Measurements from ENCODE around the gene AURKB. TPM values are rescaled to one million over a fixed set of nuclear protein-coding genes. Genes with fewer than 3 reads are reported as not detected.

AURKB gene
- total RNA-seq, 1 experiment from 2014 or later: 141 TPM

DNA sequence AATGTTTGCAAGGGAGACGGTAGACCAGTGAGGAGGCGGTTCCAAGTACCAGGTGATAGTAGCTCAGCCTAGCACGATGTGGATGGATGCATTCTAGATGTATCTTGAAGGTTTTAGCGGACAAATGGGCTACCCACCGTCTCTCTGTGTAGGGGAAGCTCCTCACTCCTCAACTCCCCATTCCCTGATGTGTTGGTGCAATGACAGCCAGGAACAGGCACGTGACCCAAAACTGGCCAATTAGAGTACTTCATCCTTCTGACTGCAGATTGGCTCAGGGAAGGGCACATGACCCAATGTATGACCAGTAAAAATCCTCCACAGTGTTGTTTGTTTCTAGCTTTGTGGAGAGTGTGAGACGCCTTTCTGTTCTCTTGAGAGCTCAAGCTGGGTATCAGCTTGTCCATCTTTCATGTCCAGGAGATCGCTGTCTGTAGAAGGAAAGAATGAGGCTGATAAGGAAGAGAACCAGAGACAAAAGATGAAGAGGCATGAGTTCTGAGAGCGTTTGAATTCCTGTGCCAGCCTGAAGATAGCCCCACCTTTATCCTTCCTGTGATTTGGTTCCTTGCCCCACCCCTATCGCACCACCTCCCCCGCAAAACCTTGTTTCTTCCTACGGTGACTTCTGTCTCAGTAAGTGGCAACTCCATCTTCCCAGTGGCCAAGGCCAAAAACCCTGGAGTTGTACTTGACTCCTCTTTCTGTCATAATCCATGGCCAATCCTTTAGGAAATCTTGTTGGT lies 18.1 kb downstream of the AURKB start:
- H2AFZ ChIP-seq (ENCODE audit: low read depth, low read length, poor library complexity, severe bottlenecking): peak overlapping the region; percentile 42
- H3K9me2 ChIP-seq (ENCODE audit: insufficient read depth): no peaks in the 10 kb centered on the region
- no peaks in the 10 kb centered on the region for H3K27me3 ChIP-seq (ENCODE audit: insufficient read depth, low read length)
- DNase-seq (ENCODE audit: low read depth, low spot score): no peak
- H3K4me2 ChIP-seq (ENCODE audit: low read length): peak overlapping the region; percentile 75
- peak overlapping the region; percentile 34 to 48 for H3K4me3 ChIP-seq (replicated peaks in 1 of 2; ENCODE audit: low read depth in 1 of 2, low read length in 2 of 2)
- H3K9me3 ChIP-seq (ENCODE audit: control insufficient read depth in 1 of 2, insufficient read depth in 1 of 2, low read depth in 1 of 2, low read length in 2 of 2): no peaks in the 10 kb centered on the region
- ChIA-PET CTCF (interaction anchor here (1.0 to 1.2 kb wide), 2 partner anchors 70 to 113 kb away, joined by 3 read pairs; no protein-coding TSS in a partner anchor), POLR2A (interaction anchor here (0.8 to 6.9 kb wide), 9 partner anchors 9 to 103 kb away, joined by 3 to 63 read pairs (median 4); partner anchors contain the start of genes AURKB, CTC1 and SLC25A35), RAD21 (ENCODE audit: low non-redundant PET in 1 of 2, low total read pairs in 2 of 2, uncharacterized antibody in 2 of 2, unreplicated experiment in 2 of 2) (no interaction called here)
- H3K4me1 ChIP-seq (ENCODE audit: control insufficient read depth in 1 of 2, insufficient read depth in 2 of 2, low read length in 2 of 2): peaks cover 34 to 60% of the 10 kb centered on the region in 2 experiments
- intact Hi-C loops (cut with micrococcal nuclease): no loop called here
- peak overlapping the region; percentile 51 for H3K27ac ChIP-seq (ENCODE audit: low read depth, low read length)
- H4K20me1 ChIP-seq (ENCODE audit: insufficient read depth): no peaks in the 10 kb centered on the region
- TSS peak; percentile 60 for BruUV-seq (replicated peaks)
- TF ChIP-seq POLR2A (IDR thresholded peaks at IDR 0.05; ENCODE audit: borderline replicate concordance, extremely low read depth, insufficient read depth, insufficient read length) (peak; percentile 90), SIN3A (IDR thresholded peaks at IDR 0.05; ENCODE audit: low read depth) (0 out of 2 replicates have a peak, but pooled peaks have one; percentile 48), SRF (IDR thresholded peaks at IDR 0.05; ENCODE audit: low read depth) (no peak), EGR1 (IDR thresholded peaks at IDR 0.05; ENCODE audit: low read depth) (peak; percentile 76), TCF7L2 (IDR thresholded peaks at IDR 0.05; ENCODE audit: borderline replicate concordance, extremely low read depth, insufficient read depth, insufficient read length) (no peak), SP1 (IDR thresholded peaks at IDR 0.05; ENCODE audit: low read depth) (peak; percentile 29; the same call in 1 of the 2 replicates), POLR2AphosphoS5 (IDR thresholded peaks at IDR 0.05; ENCODE audit: low read depth, low read length) (peak; percentile 93)
- TF ChIP-seq, protein P1, sequence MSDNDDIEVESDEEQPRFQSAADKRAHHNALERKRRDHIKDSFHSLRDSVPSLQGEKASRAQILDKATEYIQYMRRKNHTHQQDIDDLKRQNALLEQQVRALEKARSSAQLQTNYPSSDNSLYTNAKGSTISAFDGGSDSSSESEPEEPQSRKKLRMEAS (IDR thresholded peaks at IDR 0.05): peak; percentile 61
- no peaks in the 10 kb centered on the region for H3K36me3 ChIP-seq (ENCODE audit: control insufficient read depth in 1 of 2, insufficient read depth in 2 of 2, low read length in 2 of 2)
- H3K79me2 ChIP-seq (ENCODE audit: insufficient read depth, low read length): peaks cover 14% of the 10 kb centered on the region; the same call in 1 of the 2 replicates
- H3K9ac ChIP-seq (ENCODE audit: low read length): peak overlapping the region; percentile 52
- ATAC-seq: peak; percentile 32

DNA sequence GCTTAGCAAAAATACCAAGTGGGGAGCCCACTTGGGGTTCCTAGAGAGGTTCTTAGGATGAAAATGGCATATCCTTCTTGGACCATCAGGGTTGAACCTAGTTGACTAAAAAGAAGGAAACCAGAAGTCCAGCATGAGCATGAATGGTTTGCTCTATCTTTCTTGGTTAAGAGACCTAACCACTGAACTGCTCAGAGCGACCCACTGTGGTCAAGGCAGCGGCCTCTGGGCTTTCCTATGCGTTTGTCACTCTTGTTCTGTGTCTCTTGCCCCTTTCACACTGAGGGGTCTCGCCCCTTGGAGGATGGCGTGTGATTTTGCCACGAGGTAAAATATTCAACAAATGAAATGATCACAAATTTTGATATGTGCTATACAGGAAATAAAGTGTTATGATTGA lies 19.9 kb downstream of the AURKB start:
- ATAC-seq (no peak), DNase-seq (ENCODE audit: low read depth, low spot score) (no peak)
- Histone ChIP-seq H3K9ac (ENCODE audit: low read length) (peak overlapping the region; percentile 54), H3K9me3 (ENCODE audit: control insufficient read depth in 1 of 2, insufficient read depth in 1 of 2, low read depth in 1 of 2, low read length in 2 of 2) (no peaks in the 10 kb centered on the region), H3K4me3 (replicated peaks in 1 of 2; ENCODE audit: low read depth in 1 of 2, low read length in 2 of 2) (peak overlapping the region; percentile 75 to 83), H3K9me2 (ENCODE audit: insufficient read depth) (no peaks in the 10 kb centered on the region), H3K4me2 (ENCODE audit: low read length) (peak overlapping the region; percentile 94), H2AFZ (ENCODE audit: low read depth, low read length, poor library complexity, severe bottlenecking) (no peak overlapping the region), H3K36me3 (ENCODE audit: control insufficient read depth in 1 of 2, insufficient read depth in 2 of 2, low read length in 2 of 2) (no peaks in the 10 kb centered on the region), H3K27me3 (ENCODE audit: insufficient read depth, low read length) (no peaks in the 10 kb centered on the region), H3K4me1 (ENCODE audit: control insufficient read depth in 1 of 2, insufficient read depth in 2 of 2, low read length in 2 of 2) (peaks cover 30 to 60% of the 10 kb centered on the region in 2 experiments), H3K27ac (ENCODE audit: low read depth, low read length) (peak overlapping the region; percentile 48), H3K79me2 (ENCODE audit: insufficient read depth, low read length) (peaks cover 14% of the 10 kb centered on the region; the same call in 1 of the 2 replicates), H4K20me1 (ENCODE audit: insufficient read depth) (no peaks in the 10 kb centered on the region)
- RAD21 ChIA-PET (ENCODE audit: low non-redundant PET in 1 of 2, low total read pairs in 2 of 2, uncharacterized antibody in 2 of 2, unreplicated experiment in 2 of 2): interaction anchor here in 1 of 2 experiments (0.9 kb wide), 1 partner anchor 32 kb away, joined by 6 read pairs; no protein-coding TSS in a partner anchor
- no peak for TF ChIP-seq JUND (IDR thresholded peaks at IDR 0.05)
- POLR2A ChIA-PET: interaction anchor here (0.6 to 6.9 kb wide), 13 partner anchors 16 to 104 kb away, joined by 3 to 63 read pairs (median 4); partner anchors contain the start of genes AURKB, CTC1 and SLC25A35
- CTCF ChIA-PET: interaction anchor here (1.0 to 1.9 kb wide), 3 partner anchors 31 to 110 kb away, joined by 3 to 6 read pairs (median 4); no protein-coding TSS in a partner anchor
- intact Hi-C loops (cut with micrococcal nuclease): no loop called here
- no TSS peak for BruUV-seq (replicated peaks)
